Right kidney (tissue), 1 donor: Measurements from ENCODE around the gene PDGFB.
"Not testable (repeated sequence)": the region's sequence is repeated elsewhere in the genome, so short reads cannot be mapped to it uniquely, and the experiment has no call there.

Experiments used
- DNase-seq: peaks from one replicate; pipeline ENCODE4 v3.0.0-alpha.2; 2016

The PDGFB gene

DNA sequence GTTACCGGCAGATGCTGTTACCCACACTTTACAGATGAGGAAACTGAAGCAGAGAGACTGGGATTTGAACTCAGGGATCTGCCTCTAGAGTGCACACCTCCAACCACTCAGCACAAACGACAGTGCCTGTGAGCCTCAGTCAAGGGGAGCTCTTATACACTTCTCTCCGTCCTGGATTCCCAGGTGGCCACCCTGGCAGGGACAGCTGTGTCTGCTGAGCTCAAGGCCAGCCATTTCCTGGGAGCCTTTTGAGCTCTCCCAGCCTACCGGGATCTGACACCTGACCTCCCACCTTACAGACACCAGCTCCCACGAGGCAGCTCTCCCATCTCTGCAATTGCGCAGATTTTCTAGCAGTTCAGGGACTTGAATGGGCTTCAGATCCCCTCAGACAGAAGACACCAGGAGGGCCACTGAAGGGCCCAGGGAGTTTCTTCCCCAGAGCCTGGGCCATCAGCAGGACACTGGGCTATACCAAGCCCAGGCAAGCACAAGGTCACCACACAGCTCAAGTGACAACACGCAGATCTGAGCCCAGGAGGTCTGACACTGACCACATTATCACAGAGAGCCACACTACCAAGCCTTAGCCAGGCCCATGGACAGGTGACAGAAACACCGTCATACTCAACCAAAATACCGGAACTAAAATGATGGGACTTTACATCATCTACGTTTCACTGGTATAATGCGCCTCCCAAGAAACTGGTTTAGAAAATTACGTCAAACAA lies 17.1 kb downstream of the PDGFB start:
- no peak for DNase-seq

DNA sequence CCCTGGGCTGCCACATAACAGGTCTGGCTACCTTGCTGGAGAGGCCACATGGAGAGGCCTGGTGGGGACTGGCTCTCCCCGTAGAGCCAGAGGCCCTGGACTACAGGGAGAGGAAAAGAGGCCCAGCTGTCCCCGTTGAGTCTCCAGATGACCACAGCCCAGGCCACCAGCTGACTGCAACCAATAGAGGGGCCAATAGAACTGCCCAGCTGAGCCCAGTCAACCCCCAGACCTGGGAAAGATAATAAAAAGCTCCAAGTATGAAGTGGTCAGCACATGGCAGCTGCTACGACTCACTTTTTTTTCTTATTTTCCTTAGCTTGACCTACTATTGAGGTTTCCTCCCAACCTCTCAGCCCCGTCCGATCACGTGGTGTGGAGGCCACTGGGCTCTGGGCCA lies 18.4 kb downstream of the PDGFB start:
- no peak for DNase-seq

DNA sequence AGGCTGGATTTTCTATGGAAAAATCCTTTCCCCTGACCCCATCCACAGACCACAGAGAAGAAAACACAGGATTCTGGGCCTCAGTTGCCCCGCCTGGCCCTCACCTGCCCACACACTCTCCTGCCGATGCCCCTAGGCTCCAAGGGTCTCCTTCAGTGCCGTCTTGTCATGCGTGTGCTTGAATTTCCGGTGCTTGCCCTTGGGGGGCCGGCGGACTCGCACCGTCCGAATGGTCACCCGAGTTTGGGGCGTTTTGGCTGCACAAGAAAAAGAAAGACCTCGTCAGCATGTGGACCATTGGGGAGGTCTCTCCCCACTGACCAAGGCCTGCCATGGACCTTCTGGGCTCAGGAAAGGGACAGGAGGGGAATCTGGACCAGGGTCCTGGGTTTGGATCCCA lies 19.2 kb downstream of the PDGFB start:
- DNase-seq: no peak

DNA sequence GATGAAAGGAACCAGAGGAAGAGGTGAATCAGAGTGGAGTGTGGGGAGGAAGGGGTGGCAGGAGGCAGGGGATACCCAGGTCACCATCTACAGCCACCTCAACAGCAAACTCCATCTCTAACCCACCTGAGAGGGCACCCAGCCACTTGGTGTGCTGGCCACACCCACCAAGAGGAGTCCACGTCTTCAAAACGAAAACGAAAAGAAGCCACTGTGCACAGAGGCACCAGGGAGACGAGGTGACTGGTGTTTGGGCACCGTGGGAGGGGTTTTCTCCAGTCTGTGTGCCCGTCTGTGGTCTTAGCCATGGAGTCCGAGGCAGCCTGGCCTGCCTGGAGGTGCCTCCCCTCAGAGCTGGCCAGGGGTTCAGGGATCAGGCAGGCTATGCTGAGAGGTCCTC lies 20.2 kb downstream of the PDGFB start:
- DNase-seq: no peak

DNA sequence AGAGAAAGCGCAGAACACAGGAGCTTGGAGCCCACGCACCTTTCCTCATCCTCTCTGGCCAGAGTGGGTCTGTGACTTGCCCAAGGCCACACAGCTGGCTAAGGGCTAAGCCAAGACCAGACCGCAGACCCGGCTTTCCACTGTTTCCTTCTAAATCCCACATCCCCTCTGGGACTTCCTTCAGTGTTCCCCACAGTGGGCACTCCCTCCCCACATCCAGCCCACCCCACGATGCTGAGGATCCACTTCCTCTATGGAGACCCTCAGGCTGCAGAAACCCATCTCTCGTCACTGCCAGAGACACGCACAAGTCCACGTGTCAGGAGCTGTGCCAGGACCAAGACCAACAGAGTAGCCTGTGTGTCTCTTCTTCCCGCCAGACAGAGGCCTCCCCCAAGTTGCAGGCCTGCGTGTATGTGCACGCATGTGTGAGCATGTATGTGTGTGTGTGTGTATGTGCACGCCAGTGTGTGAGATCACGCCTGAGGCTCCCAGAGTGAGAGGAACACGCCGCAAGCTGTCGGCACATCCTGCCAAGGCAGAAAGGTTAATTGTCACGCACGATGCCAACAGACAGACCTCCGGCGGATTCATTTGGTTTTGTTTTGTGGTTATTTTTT lies 21.6 kb downstream of the PDGFB start:
- DNase-seq: no peak

DNA sequence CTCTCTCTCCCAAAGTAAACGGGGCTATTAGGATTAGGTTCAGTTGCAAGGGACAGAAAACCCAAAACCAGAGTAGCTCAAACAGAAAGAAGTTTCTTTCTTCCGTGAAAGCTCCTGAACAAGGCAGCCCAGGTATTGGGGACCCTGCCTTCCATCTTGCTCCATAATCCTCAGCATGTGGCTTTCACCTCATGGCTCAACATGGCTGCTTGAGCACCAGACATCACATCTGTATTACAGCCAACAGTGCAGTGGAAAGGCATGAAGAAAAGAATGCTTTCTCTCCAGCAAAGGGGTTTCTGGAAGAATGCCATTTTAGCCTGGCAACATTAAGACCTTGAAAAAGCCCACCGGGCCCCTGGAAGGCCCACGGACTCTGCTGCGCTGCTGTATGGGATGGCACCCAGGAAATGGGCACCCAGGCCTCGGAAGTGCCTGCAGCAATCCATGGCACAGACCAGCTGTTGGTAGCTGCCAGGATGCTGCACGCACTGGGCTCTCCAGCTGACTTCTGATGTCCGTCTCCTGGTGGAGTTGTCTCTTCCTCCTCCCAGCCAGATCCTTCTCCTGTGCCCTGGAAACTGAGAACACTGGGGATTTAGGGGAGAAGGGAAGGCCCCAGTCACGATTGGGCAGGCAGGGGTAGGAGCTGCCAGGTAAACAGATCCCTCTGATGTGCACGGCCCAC lies 22.6 kb downstream of the PDGFB start:
- no peak for DNase-seq

DNA sequence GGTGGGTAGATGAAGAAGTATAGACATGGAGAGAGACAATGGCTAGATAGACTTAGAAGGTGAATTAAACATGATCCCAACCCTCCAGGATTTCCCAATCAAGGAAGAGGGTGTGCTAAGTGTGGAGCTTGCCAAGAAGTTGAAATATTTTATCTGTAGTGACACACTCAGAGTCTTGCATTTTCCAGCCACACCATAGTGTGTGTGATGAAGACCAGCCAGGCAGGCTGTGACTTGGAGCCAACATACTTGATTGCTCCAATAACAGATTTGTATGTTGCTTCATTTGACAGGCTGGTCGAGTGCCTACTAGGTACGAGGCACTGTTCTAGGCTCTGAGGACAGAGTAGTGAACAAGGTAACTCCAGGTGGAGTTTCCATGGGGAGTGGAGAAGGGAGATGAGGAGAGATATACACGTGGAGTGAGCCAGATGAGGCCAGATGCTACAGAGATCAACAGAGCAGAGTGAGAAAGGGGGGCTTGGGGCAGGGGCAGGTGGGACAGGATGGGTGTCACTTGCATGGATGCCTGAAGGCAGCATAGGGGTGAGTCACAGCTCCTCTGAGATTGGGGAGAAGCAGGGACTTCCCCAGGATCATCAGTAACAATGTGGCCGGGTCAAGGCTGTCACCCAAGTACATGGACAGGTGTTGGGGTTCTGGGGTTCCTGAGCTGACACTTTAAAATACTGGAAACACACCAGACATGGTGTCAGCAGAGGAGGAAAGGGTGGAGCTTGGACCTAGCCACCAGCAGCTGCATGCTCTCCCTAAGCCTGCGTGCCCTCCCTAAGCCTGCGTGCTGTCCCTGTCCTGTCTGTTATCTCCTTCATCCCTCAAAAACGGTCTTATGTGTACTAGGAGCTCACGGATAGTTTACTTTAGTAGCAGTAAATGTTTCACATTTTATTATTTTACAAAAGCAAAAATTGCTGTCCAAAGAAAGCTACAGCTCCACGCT lies 23.6 kb downstream of the PDGFB start:
- no peak for DNase-seq

DNA sequence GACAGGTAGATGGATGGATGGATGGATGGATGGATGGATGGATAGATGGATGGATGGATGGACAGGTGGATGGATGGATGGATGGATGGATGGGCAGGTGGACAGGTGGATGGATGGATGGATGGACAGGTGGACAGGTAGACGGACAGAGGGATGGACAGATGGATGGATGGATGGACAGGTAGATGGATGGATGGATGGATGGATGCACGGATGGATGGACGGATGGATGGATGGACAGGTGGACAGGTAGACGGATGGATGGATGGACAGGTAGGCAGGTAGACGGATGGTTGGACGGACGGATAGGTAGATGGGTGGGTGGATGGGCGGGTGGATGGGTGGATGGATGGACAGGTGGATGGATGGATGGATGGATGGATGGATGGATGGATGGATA lies 24.3 kb downstream of the PDGFB start:
- no peak for DNase-seq

DNA sequence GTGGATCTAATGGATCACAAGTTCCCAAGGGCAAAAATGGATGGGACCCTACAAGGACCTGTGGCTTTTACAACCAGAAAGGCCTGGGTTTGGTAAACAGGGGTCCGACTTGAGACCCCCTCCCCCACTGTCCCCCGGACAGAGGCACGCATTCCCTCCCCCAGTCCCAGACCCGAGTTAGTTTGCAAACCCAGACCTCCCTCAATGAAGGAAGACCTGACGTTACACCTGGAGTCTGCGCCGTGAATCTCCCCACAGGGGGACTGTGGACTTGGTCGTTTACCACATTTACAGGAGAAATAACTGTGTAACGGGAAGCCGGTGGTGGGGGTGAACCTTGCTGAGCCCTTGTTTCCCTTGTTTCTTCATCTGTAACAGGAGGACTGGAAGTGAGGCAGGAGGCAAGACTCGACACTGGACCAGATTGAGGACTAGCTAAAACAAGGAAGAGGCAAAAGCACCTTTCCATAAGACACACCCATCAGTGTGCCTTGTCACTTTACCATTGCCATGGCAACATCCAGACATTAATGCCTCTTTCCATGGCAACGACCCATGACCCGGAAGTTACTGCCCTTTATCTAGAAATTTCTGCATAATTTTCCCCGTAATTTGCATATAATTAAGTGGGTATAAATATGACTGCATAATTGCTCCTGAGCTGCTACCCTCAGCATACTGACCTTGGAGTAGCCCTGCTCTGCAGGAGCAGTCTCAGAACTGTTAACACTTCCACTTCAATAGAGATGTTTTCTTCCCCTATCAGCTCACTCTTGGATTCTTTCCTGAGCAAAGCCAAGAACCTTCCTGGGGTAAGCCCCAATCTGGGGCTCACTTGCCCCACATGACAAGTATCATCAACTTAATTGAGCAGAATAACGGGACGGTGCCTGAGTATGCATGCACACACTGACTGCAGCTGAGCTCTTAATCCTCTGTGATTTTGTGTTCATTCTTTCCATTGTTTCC lies 25.4 kb downstream of the PDGFB start:
- no peak for DNase-seq

DNA sequence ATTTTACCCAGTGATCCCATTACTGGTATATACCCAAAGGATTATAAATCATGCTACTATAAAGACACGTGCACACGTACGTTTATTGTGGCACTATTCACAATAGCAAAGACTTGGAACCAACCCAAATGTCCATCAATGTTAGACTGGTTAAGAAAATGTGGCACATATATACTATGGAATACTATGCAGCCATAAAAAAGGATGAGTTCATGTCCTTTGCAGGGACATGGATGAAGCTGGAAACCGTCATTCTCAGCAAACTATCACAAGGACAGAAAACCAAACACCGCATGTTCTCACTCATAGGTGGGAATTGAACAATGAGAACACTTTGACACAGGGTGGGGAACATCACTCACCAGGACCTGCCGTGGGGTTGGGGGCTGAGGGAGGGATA lies 26.4 kb downstream of the PDGFB start:
- DNase-seq: not testable (repeated sequence)

DNA sequence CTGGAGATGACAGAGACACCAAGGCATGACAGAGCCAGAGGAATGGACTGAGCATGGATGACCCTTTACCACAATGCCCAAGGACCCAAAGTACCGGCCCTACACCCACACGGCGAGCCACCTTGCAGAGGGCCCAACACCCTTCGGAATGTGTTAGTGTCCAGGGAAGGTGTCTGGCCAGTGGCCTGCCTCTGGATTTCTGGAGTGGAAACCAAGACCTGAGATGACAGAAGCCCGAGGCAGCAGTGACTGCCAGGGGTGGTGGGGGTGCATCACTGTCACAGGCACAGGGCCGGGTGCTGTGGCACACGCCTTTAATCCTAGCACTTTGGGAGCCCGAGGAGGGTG lies 28.7 kb downstream of the PDGFB start:
- no peak for DNase-seq

DNA sequence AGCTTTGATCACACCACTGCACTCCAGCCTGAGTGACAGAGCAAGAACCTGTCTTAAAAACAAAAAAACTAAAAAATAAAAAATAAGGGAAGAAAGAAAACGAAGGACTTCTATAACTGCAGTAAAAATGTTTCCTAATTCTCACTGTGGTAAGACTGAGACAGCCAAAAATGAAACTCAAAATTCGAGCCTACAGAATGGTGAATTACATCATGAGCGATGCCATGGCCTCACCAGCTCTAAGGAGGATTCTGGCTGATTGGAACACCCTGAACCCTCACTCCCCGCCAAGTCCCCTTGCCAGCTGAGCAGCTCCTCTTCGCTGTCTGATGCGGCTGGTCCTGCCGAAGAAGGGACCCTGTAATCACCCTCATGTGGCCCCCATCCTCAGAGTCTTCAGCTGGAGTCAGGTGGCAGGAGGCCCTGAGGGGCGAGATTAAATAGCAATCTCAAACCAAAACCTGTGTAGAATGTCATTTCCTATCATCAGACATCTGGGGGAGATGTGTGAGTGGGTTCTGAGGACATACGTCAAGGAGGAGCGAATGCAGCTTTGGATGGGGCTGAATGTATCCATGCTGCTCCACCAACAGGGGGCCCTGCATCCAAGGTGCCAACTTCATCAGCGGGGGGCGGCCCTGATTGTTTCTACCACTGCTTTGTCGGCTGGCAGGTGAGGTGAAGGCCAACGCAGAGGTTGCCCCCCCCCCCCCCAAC lies 29.2 kb downstream of the PDGFB start:
- DNase-seq: no peak

DNA sequence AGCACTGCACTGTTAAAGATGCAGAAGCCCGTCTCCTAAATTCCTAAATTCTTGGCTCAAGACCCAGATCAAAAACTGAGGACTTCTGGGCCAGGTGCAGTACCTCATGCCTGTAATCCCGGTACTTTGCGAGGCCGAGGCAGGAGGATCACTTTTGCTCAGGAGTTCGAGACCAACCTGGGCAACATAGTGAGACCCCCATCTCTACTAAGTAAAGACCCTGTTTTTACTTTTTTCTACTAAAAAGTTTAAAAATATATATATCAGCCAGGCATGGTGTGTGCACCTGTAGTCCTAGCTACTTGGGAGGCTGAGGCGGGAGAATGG lies 29.7 kb downstream of the PDGFB start:
- no peak for DNase-seq

DNA sequence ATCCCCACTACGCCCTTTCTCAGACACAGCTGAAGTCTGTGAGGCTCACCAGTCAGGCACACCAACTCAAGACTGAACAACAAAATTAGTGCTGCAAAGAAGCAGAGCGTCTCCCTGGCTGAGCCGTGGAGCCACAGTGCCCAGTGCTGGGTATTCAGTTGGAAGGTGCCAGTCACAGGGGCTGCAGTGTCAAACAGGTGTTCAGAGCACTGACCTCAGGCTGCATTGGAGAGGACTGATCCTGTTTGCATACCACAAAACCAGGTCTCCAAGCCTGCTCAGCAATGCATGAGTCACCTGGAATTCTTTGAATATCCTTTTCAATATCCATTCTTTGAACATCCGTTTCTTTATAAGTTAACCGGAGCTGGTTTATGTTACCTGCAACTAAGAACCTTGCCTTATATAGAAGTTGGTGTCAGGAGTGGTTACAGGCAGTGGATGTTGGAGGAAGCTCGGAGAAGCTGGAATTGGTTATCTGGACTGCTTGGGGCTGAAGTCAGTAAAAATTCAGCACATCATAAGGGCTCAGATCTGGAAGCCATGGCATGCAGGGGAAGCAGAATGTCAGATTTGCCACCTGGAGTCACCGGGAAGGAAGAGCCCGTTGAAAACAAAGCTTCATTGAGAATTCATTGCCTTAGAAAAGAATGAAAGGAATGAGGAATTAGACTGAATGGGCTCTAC lies 30.3 kb downstream of the PDGFB start:
- no peak for DNase-seq

DNA sequence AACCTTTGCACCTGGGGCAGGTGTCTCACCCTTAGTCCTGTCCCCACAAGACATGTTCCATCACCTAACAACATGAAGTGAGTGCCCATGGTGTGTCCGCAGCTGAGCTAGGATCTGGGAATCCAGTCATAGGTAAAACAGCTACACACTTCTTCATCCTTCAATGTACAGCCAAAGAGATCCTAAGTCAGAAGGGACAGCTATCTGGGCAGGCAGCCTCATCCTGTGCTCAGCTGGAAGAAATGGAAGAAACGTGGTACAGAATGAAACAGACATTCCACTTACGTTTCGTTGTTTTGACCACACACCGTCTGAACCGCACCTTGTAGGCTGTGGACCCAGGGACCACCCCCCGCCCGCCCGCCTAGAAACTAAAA lies 30.8 kb downstream of the PDGFB start:
- DNase-seq: no peak

DNA sequence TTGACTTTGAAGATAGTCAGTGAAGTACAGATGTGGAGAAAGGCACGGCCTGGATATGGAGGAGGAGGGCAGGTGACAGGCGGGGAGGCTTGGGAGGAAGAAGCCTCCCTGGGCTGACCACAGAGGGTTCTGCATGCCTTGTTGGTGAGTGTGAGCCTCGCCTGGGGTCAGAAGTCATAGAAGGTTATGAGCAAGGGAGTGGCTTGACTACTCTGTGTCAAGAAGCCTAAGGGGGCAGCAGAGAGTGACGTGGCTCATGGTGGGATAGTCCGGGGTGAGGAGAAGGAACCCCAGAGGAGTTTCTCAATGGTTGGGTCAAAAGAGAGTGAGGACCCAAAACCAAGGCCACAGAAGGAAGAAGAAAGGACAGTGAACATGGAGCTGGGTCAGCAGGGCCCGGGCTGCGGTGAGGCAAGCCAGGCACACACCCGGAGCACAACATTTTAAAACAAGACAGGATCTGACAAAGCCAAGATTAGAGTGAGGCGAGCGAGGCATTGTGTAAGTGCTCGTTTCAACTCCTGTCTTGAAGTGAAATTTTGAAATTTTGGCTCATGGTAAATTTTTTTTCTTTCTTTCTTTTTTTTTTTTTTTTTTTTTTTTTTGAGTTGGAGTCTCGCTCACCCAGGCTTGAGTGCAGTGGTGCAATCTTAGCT lies 31.9 kb downstream of the PDGFB start:
- no peak for DNase-seq

DNA sequence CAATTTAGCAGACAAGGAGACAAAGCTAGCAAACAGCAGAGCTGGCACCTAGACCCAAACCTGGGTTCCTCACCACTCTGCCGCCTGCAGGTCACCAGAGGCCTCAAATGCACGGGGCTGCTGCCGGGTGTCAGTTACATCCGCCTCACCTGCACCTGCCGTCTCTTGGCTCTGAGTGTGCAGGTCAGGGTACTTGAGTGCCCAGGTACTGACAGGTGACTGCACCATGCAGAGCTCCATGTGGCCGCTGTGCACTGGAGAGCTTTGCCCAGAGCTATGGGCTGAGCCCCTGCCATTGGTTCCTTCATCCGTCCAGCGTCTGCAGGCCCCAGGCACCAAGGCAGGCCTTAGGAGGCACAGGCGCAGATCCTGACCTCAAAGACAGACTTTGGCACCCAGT lies 35.0 kb downstream of the PDGFB start:
- no peak for DNase-seq

DNA sequence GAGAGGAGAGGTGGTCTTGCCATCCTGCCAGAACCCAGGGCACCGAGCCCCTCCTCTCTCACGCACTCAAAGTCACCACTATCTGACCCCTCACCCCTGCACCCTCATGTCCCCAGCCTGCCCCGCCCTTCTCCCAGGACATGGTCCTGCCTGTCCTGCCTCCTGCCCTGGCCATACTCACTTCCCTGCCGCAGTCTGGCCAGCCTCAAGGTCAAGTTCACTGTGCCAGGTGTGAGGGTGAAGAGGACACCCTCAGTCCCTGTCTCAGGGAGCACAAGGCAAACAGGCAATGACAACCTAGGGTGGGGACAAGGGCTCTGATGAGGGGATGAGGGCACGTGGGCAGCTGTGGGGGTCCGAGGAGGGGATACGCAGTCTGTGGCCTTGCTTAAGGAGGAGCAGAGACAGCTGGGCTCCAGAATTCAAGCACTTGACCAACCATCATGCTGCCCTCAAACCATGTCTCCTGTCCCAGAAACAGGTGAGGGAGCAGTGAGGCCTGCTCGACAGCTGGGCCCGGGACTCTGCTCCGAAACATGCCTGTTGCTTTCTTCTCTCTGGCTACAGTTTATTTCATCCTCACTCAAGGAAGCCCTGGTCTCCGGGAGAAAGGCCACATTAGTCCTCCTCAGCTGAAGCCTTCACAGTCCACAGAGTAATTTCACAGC lies 36.6 kb downstream of the PDGFB start:
- no peak for DNase-seq
